IMR-90 (cell line): ENCODE results near the gene CLDN18. TPM values are rescaled to one million over a fixed set of nuclear protein-coding genes. Genes with fewer than 3 reads are reported as not detected.

ENCODE experiments used
- ATAC-seq: fragments of 200-7000 bp; cut with Tn5 transposase; 2 replicates; pipeline ENCODE4 v1.9.1; 2020; ENCODE audit warnings: low read depth, mild to moderate bottlenecking, moderate library complexity
- BruUV-seq: library from RNA; stranded (reverse); fragments of 400-500 nt; replicated peaks from 2 replicates; lab custom pipeline; 2021; lab: Mats Ljungman, UMichigan
- CTCF ChIA-PET: fragments of 300-600 bp; formaldehyde crosslinking; extraction: SDS; loops from one replicate; lab custom pipeline; 2021; ENCODE audit warnings: antibody characterized with exemption; lab: Yijun Ruan, JAX
- POLR2A ChIA-PET: fragments of 300-600 bp; sonication (Branson Sonifier 250); formaldehyde crosslinking; loops from one replicate; lab custom pipeline; 2022; ENCODE audit warnings: antibody characterized with exemption; ENCODE audit not compliant: unreplicated experiment; lab: Charles Lee
- DNase-seq: peaks from one replicate; pipeline ENCODE4 v3.0.0; 2013
- H2AFZ ChIP-seq: replicated peaks from 2 replicates; pipeline ENCODE3; 2013; ENCODE audit warnings: low read length, mild to moderate bottlenecking; ENCODE audit not compliant: poor library complexity
- H2AK5ac ChIP-seq: 2 replicates; pipeline ENCODE4 v1.6.1; 2013; ENCODE audit warnings: low read depth, low read length, inconsistent platforms
- H2AK9ac ChIP-seq: replicated peaks from 2 replicates; pipeline ENCODE3; 2013; ENCODE audit warnings: mild to moderate bottlenecking, low read depth, low read length, moderate library complexity; ENCODE audit not compliant: poor library complexity
- H2BK120ac ChIP-seq: 2 replicates; pipeline ENCODE4 v1.6.1; 2013; ENCODE audit warnings: low read depth, low read length, inconsistent platforms
- H2BK15ac ChIP-seq: 3 replicates; pipeline ENCODE4 v1.6.1; 2013; ENCODE audit warnings: low read depth, low read length, inconsistent platforms
- H2BK20ac ChIP-seq: 2 replicates; pipeline ENCODE4 v1.6.1; 2013; ENCODE audit warnings: low read depth, mild to moderate bottlenecking, inconsistent platforms, low read length, moderate library complexity
- H2BK5ac ChIP-seq: 2 replicates; pipeline ENCODE4 v1.6.1; 2013; ENCODE audit warnings: mild to moderate bottlenecking, low read depth, low read length, inconsistent platforms; ENCODE audit not compliant: poor library complexity, severe bottlenecking
- H3K14ac ChIP-seq: replicated peaks from 2 replicates; pipeline ENCODE4 v1.6.1; 2013; ENCODE audit warnings: low read depth, low read length, inconsistent platforms
- H3K18ac ChIP-seq: 2 replicates; pipeline ENCODE4 v1.6.1; 2013; ENCODE audit warnings: low read depth, low read length, control low read depth
- H3K23ac ChIP-seq: 2 replicates; pipeline ENCODE4 v1.6.1; 2013; ENCODE audit warnings: low read depth, low read length, inconsistent platforms
- H3K27ac ChIP-seq: 2 replicates; pipeline ENCODE4 v1.5.1; 2013; ENCODE audit warnings: mild to moderate bottlenecking, control low read depth, low read length; ENCODE audit not compliant: insufficient read depth
- H3K27me3 ChIP-seq: 2 replicates; pipeline ENCODE4 v1.6.1; 2013; ENCODE audit warnings: low read length; ENCODE audit not compliant: control insufficient read depth, insufficient read depth
- H3K36me3 ChIP-seq: 2 replicates; pipeline ENCODE4 v1.6.1; 2013; ENCODE audit warnings: low read length, mixed read lengths; ENCODE audit not compliant: control insufficient read depth, insufficient read depth
- H3K4ac ChIP-seq: 2 replicates; pipeline ENCODE4 v1.6.1; 2013; ENCODE audit warnings: low read depth, low read length, inconsistent platforms
- H3K4me1 ChIP-seq: 2 replicates; pipeline ENCODE4 v1.6.1; 2013; ENCODE audit warnings: low read length, mixed read lengths; ENCODE audit not compliant: control insufficient read depth, insufficient read depth
- H3K4me2 ChIP-seq: 2 replicates; pipeline ENCODE4 v1.6.1; 2013; ENCODE audit warnings: low read depth, mild to moderate bottlenecking, control low read depth, low read length, moderate library complexity
- H3K4me3 ChIP-seq: 2 replicates; pipeline ENCODE4 v1.5.1; 2013; ENCODE audit warnings: low read depth, mild to moderate bottlenecking, control low read depth, low read length, moderate library complexity; ENCODE audit not compliant: insufficient read depth
- H3K56ac ChIP-seq: 2 replicates; pipeline ENCODE4 v1.6.1; 2013; ENCODE audit warnings: low read length, inconsistent platforms; ENCODE audit not compliant: insufficient read depth; ENCODE audit errors: extremely low read depth
- H3K79me1 ChIP-seq, 2 experiments: 2 replicates each; pipeline ENCODE4 v1.6.1; 2013; ENCODE audit warnings: low read length in 2 of 2, inconsistent platforms in 1 of 2, low read depth in 1 of 2
- H3K9ac ChIP-seq: 2 replicates; pipeline ENCODE4 v1.6.1; 2013; ENCODE audit warnings: low read depth, low read length, control low read depth
- H3K9me1 ChIP-seq: 2 replicates; pipeline ENCODE4 v1.6.1; 2013; ENCODE audit warnings: low read length, inconsistent platforms; ENCODE audit not compliant: insufficient read depth
- H3K9me3 ChIP-seq: 2 replicates; pipeline ENCODE4 v1.6.1; 2013; ENCODE audit warnings: low read length; ENCODE audit not compliant: control insufficient read depth, insufficient read depth
- H4K20me1 ChIP-seq: 2 replicates; pipeline ENCODE4 v1.6.1; 2013; ENCODE audit warnings: low read length, inconsistent platforms; ENCODE audit not compliant: insufficient read depth
- H4K5ac ChIP-seq: 2 replicates; pipeline ENCODE4 v1.6.1; 2013; ENCODE audit warnings: mild to moderate bottlenecking, low read depth, low read length, control low read depth
- H4K8ac ChIP-seq, 2 experiments: 2 replicates each; pipeline ENCODE4 v1.6.1; 2013; ENCODE audit warnings: low read depth in 2 of 2, low read length in 2 of 2, control low read depth in 1 of 2, inconsistent platforms in 1 of 2
- H4K91ac ChIP-seq: 2 replicates; pipeline ENCODE4 v1.6.1; 2013; ENCODE audit warnings: low read depth, low read length, inconsistent platforms; ENCODE audit not compliant: insufficient read depth
- CEBPB ChIP-seq: IDR thresholded peaks from 2 replicates; pipeline ENCODE4 v1.6.1; 2012; ENCODE audit warnings: low read depth, low read length, improper control_type of control experiment
- FOS ChIP-seq: fragments of 150-350 bp; IDR thresholded peaks from 2 replicates; pipeline ENCODE4 v1.6.1; 2016; ENCODE audit warnings: low read depth, low read length
- MAZ ChIP-seq: IDR thresholded peaks from 2 replicates; pipeline ENCODE4 v1.6.1; 2012; ENCODE audit warnings: low read depth, mild to moderate bottlenecking, low read length, improper control_type of control experiment, moderate library complexity, borderline replicate concordance
- MXI1 ChIP-seq: IDR thresholded peaks from 2 replicates; pipeline ENCODE4 v1.6.1; 2012; ENCODE audit warnings: low read depth, mild to moderate bottlenecking, low read length, moderate library complexity, borderline replicate concordance
- RFX5 ChIP-seq: IDR thresholded peaks from 2 replicates; pipeline ENCODE4 v1.8.0; 2012; ENCODE audit warnings: low read depth, mild to moderate bottlenecking, low read length, moderate library complexity
- SMC3 ChIP-seq: fragments of 150-350 bp; IDR thresholded peaks from 2 replicates; pipeline ENCODE4 v1.6.1; 2016; ENCODE audit warnings: low read depth, mild to moderate bottlenecking, antibody characterized with exemption, low read length, moderate library complexity
- WGBS, 2 experiments: methylation state at CpG; one replicate each; pipeline versions ENCODE4 v1.1.5 to v1.1.7; 2013; ENCODE audit warnings: missing lambda C conversion rate in 2 of 2; ENCODE audit not compliant: insufficient read length in 1 of 2; ENCODE audit errors: extremely low coverage in 2 of 2; 5-methylcytosine and 5-hydroxymethylcytosine counted together
- dilution Hi-C: fragments of 300-500 bp; cut with HindIII; formaldehyde crosslinking; loops from one replicate; pipeline ENCODE4 v1.14.3; 2018; ENCODE audit warnings: low sequenced_read_pairs; ENCODE audit not compliant: unreplicated experiment
- in situ Hi-C: fragments of 300-500 bp; cut with MboI; formaldehyde crosslinking; loops from 3 replicates; pipeline ENCODE4 v1.14.3; 2019; ENCODE audit warnings: low sequenced_read_pairs, inconsistent platforms, mixed read lengths
- intact Hi-C: fragments of 100-400 bp; cut with micrococcal nuclease; formaldehyde crosslinking; loops from 2 replicates; pipeline ENCODE4 v1.10.0; 2022
- polyA plus RNA-seq, 3 experiments: library from polyadenylated mRNA; depleted of rRNA; stranded (reverse); fragments of >200 nt; gene quantifications; 2 replicates each; pipeline ENCODE4 v1.2.3, GENCODE V29; 2012; ENCODE audit warnings: low replicate concordance in 1 of 3
- total RNA-seq: library from RNA; depleted of rRNA; stranded (reverse); fragments of >200 nt; gene quantifications from 2 replicates; pipeline ENCODE4 v1.2.3, GENCODE V29; 2012
- TF ChIP-seq, protein P1 (sequence below): fragments of 150-350 bp; IDR thresholded peaks from 2 replicates; pipeline ENCODE4 v1.6.1; 2017; ENCODE audit warnings: mild to moderate bottlenecking, antibody characterized with exemption, low read length, low read depth

Gene CLDN18
- total and polyA plus RNA-seq, 2 of the 4 experiments (the other 2 are of a cell fraction) = not detected

DNA sequence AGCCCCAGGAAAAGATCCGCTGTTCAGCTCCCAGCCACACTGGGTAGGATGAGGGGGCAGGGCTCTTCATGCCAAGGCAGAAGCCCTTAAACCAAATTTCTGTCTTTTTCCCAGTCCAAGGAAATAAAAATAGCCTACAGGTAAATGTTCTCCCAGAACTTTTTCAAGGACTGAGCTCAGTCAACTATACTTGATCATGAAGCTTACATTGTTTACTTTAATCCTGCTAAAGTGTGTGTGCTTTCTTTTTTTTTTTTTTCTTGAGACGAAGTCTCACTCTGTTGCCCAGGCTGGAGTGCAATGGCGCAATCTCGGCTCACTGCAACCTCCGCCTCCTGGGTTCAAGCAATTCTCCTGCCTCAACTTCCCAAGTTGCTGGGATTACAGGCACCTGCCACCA is 17.9 kb downstream of the CLDN18 start:
- in situ Hi-C loops = no loop called here
- Histone ChIP-seq H4K8ac (no peak overlapping the region), H4K91ac (no peak overlapping the region), H3K4me1 (no peaks in the 10 kb centered on the region), H3K4me3 (no peak overlapping the region), H3K9ac (no peak overlapping the region), H3K23ac (no peak overlapping the region), H3K4ac (no peak overlapping the region), H3K36me3 (peaks cover 9% of the 10 kb centered on the region), H3K14ac (no peak overlapping the region), H3K27me3 (no peaks in the 10 kb centered on the region), H2BK20ac (no peak overlapping the region), H2AK9ac (no peak overlapping the region), H4K20me1 (no peaks in the 10 kb centered on the region), H3K4me2 (no peak overlapping the region), H4K5ac (no peak overlapping the region), H2BK5ac (no peak overlapping the region), H3K56ac (no peak overlapping the region), H3K9me1 (peaks cover 3% of the 10 kb centered on the region; the same call in 1 of the 2 replicates), H3K79me1 (no peaks in the 10 kb centered on the region), H3K18ac (no peak overlapping the region), H2AFZ (no peak overlapping the region), H2BK15ac (no peak overlapping the region), H3K9me3 (no peaks in the 10 kb centered on the region), H2AK5ac (no peak overlapping the region), H3K27ac (no peak overlapping the region), H2BK120ac (no peak overlapping the region)
- TF ChIP-seq MAZ (no peak), FOS (no peak), CEBPB (no peak), MXI1 (no peak), SMC3 (no peak), RFX5 (no peak)
- TF ChIP-seq, protein P1, sequence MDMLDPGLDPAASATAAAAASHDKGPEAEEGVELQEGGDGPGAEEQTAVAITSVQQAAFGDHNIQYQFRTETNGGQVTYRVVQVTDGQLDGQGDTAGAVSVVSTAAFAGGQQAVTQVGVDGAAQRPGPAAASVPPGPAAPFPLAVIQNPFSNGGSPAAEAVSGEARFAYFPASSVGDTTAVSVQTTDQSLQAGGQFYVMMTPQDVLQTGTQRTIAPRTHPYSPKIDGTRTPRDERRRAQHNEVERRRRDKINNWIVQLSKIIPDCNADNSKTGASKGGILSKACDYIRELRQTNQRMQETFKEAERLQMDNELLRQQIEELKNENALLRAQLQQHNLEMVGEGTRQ = no peak
- POLR2A ChIA-PET = no interaction called here
- ATAC-seq (no peak), DNase-seq (no peak)
- intact Hi-C loops = no loop called here
- CTCF ChIA-PET = interaction anchor here (0.6 kb wide), 1 partner anchor 743 kb away, joined by 5 read pairs; no protein-coding TSS in a partner anchor
- BruUV-seq = no TSS peak
- dilution Hi-C loops = no loop called here
- WGBS, 2 experiments = no CpG with 5 or more reads among the region's 5 CpGs
